ENCODE measurements around the gene DPP4.

DNA sequence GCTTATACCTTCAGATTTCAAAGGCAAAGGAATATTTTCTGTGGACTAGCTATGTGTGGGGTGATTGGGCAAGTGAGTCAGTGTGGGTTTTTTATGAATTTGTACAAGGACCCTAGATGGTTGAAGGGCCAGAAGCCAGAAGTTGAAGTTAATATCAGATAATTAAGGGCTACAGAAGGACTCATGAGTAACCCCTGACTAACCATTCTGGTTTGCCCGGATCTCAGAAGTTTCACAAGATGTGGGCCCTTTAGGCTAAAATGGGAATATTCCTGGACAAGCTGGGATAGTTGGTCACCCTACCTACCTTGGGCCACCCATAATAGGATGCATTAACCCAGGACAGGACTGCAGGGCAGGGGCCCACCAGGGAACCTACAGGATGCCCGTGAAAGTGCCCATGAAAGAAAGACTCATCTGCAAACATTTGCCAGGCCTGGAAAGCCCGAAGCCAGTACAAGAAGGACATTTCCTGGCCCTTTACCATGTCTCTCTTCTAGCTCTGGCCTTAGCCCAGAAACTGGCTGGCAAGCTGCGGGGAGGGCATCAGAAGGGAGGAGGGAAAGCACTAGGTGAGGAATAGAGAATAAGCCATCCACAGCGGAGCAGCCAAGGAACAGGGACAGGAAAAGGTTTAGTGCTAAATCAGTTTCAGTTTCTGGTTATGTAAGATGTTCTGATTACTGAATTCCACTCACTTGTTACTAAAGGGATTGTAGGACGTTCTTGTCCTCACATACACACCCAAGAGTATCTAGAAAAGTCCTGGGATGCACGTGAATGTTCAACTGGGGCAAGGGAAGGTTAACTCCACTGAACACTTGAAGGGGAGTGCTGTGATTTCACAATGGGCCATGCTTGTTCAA lies 44.4 kb upstream of the DPP4 start:
- TF ChIP-seq CTCF (IDR thresholded peaks at IDR 0.05) (no peak), POLR2A (IDR thresholded peaks at IDR 0.05) (no peak), POLR2AphosphoS5 (IDR thresholded peaks at IDR 0.05) (no peak), EP300 (IDR thresholded peaks at IDR 0.05) (no peak)
